ENCODE results near the gene SLC26A4.

DNA sequence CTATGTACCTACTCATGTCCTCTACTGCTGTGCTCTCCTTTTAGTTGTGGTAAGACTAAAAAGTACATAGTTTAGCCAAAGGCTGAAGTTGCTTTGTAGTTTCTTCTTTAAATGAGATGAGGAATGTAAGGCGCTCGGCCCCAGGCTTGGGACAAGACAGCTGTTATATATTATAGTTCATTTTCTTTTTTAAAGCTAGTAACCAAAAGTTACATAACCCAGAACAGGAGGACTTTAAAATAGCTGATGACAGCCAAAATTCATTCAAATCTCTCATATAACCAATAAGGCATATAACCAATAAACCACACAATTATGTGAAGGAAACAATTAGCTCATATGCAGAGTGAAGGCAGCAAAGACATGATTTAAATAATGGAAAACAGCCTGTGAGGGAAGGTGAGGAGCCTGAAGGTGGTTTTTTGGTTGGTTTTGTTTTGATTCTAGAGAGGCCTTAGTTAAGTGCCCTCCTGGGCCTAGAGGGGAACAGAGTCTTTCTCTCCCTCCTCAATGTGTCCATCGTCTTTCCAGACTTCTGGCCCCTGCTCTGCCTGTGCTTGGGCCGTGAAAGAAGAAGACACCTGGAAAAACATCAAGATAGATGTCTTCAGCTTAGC lies 35.8 kb downstream of the SLC26A4 start:
- TF ChIP-seq, protein P1, sequence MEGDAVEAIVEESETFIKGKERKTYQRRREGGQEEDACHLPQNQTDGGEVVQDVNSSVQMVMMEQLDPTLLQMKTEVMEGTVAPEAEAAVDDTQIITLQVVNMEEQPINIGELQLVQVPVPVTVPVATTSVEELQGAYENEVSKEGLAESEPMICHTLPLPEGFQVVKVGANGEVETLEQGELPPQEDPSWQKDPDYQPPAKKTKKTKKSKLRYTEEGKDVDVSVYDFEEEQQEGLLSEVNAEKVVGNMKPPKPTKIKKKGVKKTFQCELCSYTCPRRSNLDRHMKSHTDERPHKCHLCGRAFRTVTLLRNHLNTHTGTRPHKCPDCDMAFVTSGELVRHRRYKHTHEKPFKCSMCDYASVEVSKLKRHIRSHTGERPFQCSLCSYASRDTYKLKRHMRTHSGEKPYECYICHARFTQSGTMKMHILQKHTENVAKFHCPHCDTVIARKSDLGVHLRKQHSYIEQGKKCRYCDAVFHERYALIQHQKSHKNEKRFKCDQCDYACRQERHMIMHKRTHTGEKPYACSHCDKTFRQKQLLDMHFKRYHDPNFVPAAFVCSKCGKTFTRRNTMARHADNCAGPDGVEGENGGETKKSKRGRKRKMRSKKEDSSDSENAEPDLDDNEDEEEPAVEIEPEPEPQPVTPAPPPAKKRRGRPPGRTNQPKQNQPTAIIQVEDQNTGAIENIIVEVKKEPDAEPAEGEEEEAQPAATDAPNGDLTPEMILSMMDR (IDR thresholded peaks at IDR 0.05): no peak
- TF ChIP-seq, protein P2, sequence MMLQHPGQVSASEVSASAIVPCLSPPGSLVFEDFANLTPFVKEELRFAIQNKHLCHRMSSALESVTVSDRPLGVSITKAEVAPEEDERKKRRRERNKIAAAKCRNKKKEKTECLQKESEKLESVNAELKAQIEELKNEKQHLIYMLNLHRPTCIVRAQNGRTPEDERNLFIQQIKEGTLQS (CRISPR knock-in tag; conservative IDR thresholded peaks at IDR 0.05): no peak
- TF ChIP-seq, protein P3, sequence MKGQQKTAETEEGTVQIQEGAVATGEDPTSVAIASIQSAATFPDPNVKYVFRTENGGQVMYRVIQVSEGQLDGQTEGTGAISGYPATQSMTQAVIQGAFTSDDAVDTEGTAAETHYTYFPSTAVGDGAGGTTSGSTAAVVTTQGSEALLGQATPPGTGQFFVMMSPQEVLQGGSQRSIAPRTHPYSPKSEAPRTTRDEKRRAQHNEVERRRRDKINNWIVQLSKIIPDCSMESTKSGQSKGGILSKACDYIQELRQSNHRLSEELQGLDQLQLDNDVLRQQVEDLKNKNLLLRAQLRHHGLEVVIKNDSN (CRISPR knock-in tag; IDR thresholded peaks at IDR 0.05): no peak
- TF ChIP-seq OVOL2 (CRISPR knock-in tag; IDR thresholded peaks at IDR 0.05; ENCODE audit: borderline replicate concordance) (no peak), ZNF263 (CRISPR knock-in tag; IDR thresholded peaks at IDR 0.05; ENCODE audit: low read depth) (no peak)

Data from WTC11 (cell line).